ENCODE data around the gene EPHB1. TPM values are rescaled to one million over a fixed set of nuclear protein-coding genes. Genes with fewer than 3 reads are reported as not detected.

EPHB1 gene
- polyA plus RNA-seq, 3 donors: 0.06 to 0.55 TPM; not detected in 1

DNA sequence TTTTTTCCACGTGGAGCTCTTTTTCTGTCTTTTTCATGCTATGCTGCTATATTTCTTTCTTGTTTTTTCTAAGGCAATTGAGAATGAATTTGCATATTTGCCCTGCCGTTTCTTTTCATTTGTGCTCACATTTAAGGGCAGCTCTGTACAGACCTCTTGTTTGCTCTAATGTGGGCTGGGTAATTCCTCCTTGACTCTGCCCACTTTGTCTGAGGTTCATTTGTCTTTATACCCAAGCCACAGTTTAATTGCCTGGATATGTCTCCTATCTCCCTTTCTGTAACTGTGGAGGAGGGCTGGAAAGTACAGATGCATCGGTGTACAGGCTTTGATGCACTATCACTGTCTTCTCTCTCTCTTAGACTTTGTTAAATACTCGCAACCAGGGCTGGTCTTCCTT, 195.9 kb downstream of the EPHB1 start:
- peaks cover 2% of the 10 kb centered on the region for H3K4me1 Mint-ChIP-seq
- H3K36me3 ChIP-seq (replicated peaks in 1 of 2; ENCODE audit: control insufficient read depth in 1 of 2, insufficient read depth in 2 of 2, low read length in 2 of 2): no peaks in the 10 kb centered on the region

DNA sequence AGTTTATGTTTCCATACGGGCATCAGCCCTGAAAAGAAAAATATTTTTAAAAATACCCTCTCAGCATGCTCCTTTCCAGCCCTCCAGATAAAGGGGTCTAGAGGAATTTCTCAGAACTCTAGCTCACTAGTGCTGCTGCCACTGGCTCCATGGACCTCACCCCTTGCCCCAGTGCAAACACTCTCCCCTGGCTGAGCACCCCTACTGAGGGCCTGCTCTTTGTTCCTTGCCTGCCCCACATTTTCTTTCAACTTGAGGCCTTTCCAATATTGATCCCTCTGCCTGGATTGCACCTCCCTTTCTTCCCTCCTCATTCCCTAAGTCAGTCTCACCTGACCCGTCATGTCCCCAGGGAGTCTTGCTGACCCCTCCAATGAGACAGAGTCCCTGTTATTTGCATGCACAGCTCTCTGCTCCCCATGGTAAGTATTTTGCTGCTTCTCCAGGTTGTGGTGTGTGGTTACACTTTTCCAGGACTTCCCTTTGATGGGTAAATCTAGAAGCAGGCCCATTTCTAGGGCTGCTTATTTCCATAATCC, 196.5 kb downstream of the EPHB1 start:
- Histone ChIP-seq H3K4me2 (replicated peaks; ENCODE audit: extremely low read depth, low read length, poor library complexity, severe bottlenecking) (no peak overlapping the region), H3K36me3 (replicated peaks in 1 of 2; ENCODE audit: control insufficient read depth in 1 of 2, insufficient read depth in 2 of 2, low read length in 2 of 2) (no peaks in the 10 kb centered on the region), H3K27me3 (ENCODE audit: control insufficient read depth in 2 of 2, insufficient read depth in 2 of 2, low read length in 2 of 2) (no peaks in the 10 kb centered on the region), H3K4me3 (replicated peaks in 1 of 3; ENCODE audit: low read depth in 2 of 3, low read length in 3 of 3) (no peak overlapping the region), H3K27ac (ENCODE audit: low read depth in 1 of 2, low read length in 2 of 2) (no peak overlapping the region), H3K4me1 (ENCODE audit: control insufficient read depth in 1 of 2, insufficient read depth in 2 of 2, low read length in 2 of 2) (no peaks in the 10 kb centered on the region), H3K9ac (ENCODE audit: insufficient read depth, low read length, poor library complexity, severe bottlenecking) (no peak overlapping the region), H4K20me1 (ENCODE audit: insufficient read depth, low read length) (no peaks in the 10 kb centered on the region), H2AFZ (ENCODE audit: insufficient read depth, low read depth, low read length, poor library complexity, severe bottlenecking) (no peak overlapping the region), H3K9me3 (replicated peaks in 1 of 2; ENCODE audit: control insufficient read depth in 1 of 2, insufficient read depth in 1 of 2, low read length in 2 of 2) (no peaks in the 10 kb centered on the region), H3K79me2 (ENCODE audit: insufficient read depth, low read length) (no peaks in the 10 kb centered on the region)
- DNase-seq: no peak
- intact Hi-C loops (cut with micrococcal nuclease): no loop called here
- Mint-ChIP-seq H3K4me1 (peaks cover 2% of the 10 kb centered on the region), H3K27me3 (ENCODE audit: low read depth in 3 of 3) (peaks cover 2 to 6% (median 4%) of the 10 kb centered on the region in 3 donors), H3K9me3 (peaks cover 0 to 3% (median 0%) of the 10 kb centered on the region in 7 donors), H3K27ac (peak overlapping the region in 1 of 7 donors; percentile 6), H3K36me3 (no peaks in the 10 kb centered on the region), H3K4me3 (no peak overlapping the region)
- 100% methylated on average over 1 of the region's 2 CpGs for WGBS (ENCODE audit: insufficient coverage)
- TF ChIP-seq, protein P1, sequence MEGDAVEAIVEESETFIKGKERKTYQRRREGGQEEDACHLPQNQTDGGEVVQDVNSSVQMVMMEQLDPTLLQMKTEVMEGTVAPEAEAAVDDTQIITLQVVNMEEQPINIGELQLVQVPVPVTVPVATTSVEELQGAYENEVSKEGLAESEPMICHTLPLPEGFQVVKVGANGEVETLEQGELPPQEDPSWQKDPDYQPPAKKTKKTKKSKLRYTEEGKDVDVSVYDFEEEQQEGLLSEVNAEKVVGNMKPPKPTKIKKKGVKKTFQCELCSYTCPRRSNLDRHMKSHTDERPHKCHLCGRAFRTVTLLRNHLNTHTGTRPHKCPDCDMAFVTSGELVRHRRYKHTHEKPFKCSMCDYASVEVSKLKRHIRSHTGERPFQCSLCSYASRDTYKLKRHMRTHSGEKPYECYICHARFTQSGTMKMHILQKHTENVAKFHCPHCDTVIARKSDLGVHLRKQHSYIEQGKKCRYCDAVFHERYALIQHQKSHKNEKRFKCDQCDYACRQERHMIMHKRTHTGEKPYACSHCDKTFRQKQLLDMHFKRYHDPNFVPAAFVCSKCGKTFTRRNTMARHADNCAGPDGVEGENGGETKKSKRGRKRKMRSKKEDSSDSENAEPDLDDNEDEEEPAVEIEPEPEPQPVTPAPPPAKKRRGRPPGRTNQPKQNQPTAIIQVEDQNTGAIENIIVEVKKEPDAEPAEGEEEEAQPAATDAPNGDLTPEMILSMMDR (IDR thresholded peaks at IDR 0.05): no peak

More for the DNA sequence above, 195.9 kb downstream of the EPHB1 start:
- Mint-ChIP-seq H3K27me3 (ENCODE audit: low read depth in 3 of 3) (peaks cover 2 to 6% (median 4%) of the 10 kb centered on the region in 3 donors), H3K4me3 (no peak overlapping the region), H3K27ac (no peak overlapping the region), H3K36me3 (no peaks in the 10 kb centered on the region), H3K9me3 (peaks cover 0 to 3% (median 0%) of the 10 kb centered on the region in 7 donors)
- Histone ChIP-seq H3K9ac (ENCODE audit: insufficient read depth, low read length, poor library complexity, severe bottlenecking) (no peak overlapping the region), H3K27ac (ENCODE audit: low read depth in 1 of 2, low read length in 2 of 2) (no peak overlapping the region), H3K9me3 (replicated peaks in 1 of 2; ENCODE audit: control insufficient read depth in 1 of 2, insufficient read depth in 1 of 2, low read length in 2 of 2) (no peaks in the 10 kb centered on the region), H2AFZ (ENCODE audit: insufficient read depth, low read depth, low read length, poor library complexity, severe bottlenecking) (no peak overlapping the region), H3K4me1 (ENCODE audit: control insufficient read depth in 1 of 2, insufficient read depth in 2 of 2, low read length in 2 of 2) (no peaks in the 10 kb centered on the region), H3K27me3 (ENCODE audit: control insufficient read depth in 2 of 2, insufficient read depth in 2 of 2, low read length in 2 of 2) (no peaks in the 10 kb centered on the region), H3K4me2 (replicated peaks; ENCODE audit: extremely low read depth, low read length, poor library complexity, severe bottlenecking) (no peak overlapping the region), H3K4me3 (replicated peaks in 1 of 3; ENCODE audit: low read depth in 2 of 3, low read length in 3 of 3) (no peak overlapping the region), H4K20me1 (ENCODE audit: insufficient read depth, low read length) (no peaks in the 10 kb centered on the region), H3K79me2 (ENCODE audit: insufficient read depth, low read length) (no peaks in the 10 kb centered on the region)
- WGBS (ENCODE audit: insufficient coverage): no CpG with 5 or more reads among the region's 4 CpGs
- intact Hi-C loops (cut with micrococcal nuclease): no loop called here
- no peak for DNase-seq
- TF ChIP-seq, protein P1 (IDR thresholded peaks at IDR 0.05): no peak
